Sciatic nerve (tissue), 2 donors: ENCODE results near the gene SCAF1. TPM values are rescaled to one million over a fixed set of nuclear protein-coding genes. Genes with fewer than 3 reads are reported as not detected.

Experiments used
- ATAC-seq: fragments of 200-7000 bp; cut with Tn5 transposase; one replicate; pipeline ENCODE4 v1.9.1; 2020; ENCODE audit warnings: mild to moderate bottlenecking, moderate library complexity
- DNase-seq: peaks from one replicate; pipeline ENCODE4 v3.0.0-alpha.2; 2020; ENCODE audit warnings: low spot score
- intact Hi-C: fragments of 100-400 bp; cut with DNase I; formaldehyde crosslinking; loops from one replicate; pipeline ENCODE4 v1.14.2; 2022
- total RNA-seq: library from RNA; stranded (reverse); fragmentation: NEBNext Ultra II Directional; extraction: Animal tissue kit (Norgen Biotek cat#: 25700); gene quantifications from one replicate; pipeline ENCODE4 v1.2.1, GENCODE V29; 2021
- donor health status: DM: no; HTN: no; CAD: no.
- donor health status: DM: no; HTN: no; CAD: no.

SCAF1 gene
- total RNA-seq, 1 donor from 2014 or later = 65.5 TPM

DNA sequence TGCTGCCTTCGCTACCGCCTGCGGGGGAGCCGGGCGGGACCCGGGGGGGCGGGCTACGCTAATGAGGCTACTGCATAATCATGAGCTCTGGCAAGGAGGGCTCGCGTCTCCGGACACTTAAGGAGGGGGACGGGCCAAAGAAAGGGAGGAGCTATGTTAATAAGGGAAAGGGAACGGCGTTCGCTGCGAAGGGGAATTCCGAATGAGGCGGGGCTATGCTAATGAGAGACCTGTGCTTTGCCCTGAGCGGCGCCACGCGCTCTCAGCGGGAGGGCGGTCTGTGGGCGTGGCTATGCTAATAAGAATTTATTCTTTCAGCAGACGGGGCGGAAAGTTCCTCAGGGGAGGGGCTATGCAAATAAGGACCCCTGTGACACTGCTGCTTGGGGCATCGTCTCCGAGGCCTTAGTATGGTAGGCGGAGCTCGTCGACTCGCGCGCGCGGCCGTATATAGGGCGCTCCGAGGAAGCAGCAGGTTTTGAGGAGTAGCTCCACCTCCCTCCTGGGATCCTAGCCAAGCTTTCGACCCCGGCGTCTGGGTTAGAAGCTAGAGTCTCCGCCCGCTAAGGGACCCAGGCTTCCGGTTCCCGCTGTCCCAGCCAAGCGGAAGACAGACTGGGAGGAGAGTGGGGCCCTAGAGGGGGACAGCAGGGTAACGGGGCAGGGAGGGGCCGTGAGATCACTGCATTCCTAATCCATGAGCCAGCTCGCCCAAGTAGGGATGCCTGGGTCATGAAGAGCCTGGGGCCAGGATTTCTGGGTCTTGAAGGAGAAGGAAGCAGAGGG lies 1.7 kb upstream of the SCAF1 start, which contains the start of gene RRAS:
TSS of gene RRAS (minus strand) at position 31 of the 786 bp plus-strand sequence. CDS start 45 bp downstream, outside the sequence.
- intact Hi-C loops = no loop called here
- peak; percentile 100 for DNase-seq
- ATAC-seq = peak; percentile 81

DNA sequence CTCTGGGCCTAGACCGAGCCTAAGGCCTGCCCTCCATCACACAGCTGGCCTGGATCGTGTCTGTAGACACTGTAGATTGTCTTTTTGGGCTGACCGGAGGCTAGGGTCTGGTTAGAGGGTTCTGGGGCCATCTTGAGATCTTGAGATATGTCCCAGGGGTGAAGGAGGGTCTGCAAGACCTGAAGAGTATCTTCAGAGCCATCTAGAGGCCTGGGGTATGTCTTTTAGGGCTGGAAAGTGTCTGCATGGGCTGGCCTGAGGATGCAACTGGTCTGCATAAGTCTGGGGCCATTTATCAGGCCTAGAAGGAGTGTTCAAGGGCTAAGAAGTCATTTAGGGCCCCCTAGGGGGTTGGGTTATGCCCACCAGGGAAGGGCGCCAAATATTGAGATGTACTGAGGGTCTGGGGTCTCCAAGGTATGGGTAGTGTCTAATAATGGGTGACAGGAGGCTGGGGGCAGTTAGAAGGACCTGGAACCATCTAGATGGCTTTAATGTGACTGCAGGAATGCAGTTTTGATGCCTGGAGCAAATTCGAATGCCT lies 555 bp downstream of the SCAF1 start:
- intact Hi-C loops = no loop called here
- DNase-seq = no peak
- no peak for ATAC-seq

DNA sequence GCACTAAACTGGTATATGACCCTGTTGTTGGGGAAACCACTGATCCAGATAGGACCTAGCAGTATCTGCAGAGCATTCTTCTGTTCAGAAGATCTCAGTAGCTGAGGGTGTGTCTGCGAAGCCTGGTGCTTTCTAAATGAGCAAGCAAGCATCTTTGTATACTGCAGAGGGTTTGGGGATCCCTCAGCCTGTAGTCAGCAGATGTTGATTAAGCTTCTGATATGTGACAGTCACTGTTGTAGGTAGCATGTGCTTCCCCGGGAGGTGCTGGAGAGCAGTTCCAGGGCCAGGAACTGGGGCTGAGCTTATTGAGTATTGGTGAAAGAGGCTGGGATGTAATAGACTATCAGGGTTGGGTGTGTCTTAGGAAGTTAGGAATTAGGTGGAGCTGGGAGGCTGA lies 1.5 kb downstream of the SCAF1 start:
- intact Hi-C loops = no loop called here
- DNase-seq (no peak), ATAC-seq (no peak)

DNA sequence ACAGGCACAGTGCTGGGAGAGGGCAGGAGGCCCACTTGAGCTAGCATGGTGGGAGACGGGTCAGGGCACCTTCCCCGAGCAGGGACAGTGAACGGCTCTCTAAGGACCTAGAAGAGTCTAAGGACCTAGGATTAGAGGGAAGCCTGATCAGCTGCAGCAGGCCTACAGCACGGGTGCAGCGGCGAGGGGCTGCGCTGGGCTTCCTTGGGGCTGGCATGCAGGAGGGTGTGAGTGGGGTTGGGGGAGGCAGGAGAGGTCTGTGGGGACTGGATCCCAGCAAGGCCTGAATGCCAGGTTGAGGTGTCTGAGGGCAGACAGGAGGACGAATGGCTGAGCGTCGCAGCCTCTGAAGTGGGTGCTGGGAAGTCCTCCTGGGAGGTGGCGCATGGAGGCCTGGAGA lies 3.6 kb downstream of the SCAF1 start:
- intact Hi-C loops = no loop called here
- ATAC-seq = no peak
- no peak for DNase-seq

DNA sequence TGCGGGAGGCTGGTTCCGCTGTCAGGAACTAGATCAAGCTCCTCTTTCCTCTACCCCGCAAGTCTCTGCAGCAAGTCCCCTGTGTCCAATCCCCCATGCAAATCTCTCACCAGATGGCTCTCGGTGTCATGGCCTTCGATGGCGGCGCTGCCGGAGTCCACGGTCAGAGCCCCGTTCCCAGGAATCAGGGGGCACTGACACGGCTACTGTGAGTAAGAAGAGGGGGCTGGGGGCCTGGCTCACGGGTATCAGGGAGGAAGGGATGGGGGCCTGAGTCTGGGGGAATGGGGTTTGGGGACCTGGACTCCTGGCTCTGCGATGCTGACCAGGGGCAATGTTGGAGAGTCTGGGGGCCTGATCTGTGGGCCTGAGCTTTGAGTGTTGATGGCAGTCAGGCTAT lies 4.0 kb downstream of the SCAF1 start:
- intact Hi-C loops = no loop called here
- no peak for DNase-seq
- no peak for ATAC-seq

DNA sequence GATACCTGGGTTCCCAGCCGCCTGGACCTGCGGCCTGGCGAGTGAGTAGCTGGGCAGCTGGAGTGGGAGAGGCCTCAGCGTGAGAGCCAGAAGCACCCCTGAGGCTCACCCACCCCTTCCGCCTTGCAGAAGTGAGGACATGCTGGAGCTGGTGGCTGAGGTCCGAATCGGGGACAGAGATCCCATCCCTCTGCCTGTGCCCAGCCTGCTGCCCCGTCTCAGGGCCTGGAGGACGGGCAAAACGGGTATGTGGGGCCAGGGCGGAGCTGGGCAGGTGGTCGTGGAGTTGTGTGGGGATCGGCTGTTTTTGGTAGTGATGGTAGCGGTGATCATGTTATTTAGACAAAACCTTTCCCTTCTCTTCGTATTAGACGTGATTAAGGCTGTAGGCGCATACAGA lies 4.6 kb downstream of the SCAF1 start:
- intact Hi-C loops = no loop called here
- DNase-seq = no peak
- ATAC-seq = no peak

DNA sequence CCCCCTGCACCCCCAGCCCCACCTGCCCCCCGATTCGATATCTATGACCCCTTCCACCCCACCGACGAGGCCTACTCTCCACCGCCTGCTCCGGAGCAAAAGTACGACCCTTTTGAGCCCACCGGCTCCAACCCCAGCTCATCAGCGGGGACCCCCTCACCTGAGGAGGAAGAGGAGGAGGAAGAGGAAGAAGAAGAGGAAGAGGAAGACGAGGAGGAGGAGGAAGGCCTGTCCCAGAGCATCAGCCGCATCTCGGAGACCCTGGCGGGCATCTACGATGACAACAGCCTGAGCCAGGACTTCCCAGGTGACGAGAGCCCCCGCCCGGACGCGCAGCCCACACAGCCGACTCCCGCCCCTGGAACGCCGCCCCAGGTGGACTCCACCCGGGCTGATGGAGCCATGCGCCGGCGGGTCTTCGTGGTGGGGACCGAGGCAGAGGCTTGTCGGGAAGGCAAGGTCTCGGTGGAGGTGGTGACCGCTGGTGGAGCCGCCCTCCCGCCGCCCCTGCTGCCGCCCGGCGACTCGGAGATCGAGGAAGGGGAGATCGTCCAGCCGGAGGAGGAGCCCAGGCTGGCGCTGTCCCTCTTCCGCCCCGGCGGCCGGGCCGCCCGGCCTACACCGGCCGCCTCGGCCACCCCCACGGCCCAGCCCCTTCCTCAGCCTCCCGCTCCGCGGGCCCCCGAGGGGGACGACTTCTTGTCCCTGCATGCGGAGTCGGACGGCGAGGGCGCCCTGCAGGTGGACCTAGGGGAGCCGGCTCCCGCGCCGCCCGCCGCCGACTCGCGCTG lies 9.2 kb downstream of the SCAF1 start:
- ATAC-seq = no peak
- intact Hi-C loops = no loop called here
- DNase-seq = no peak

DNA sequence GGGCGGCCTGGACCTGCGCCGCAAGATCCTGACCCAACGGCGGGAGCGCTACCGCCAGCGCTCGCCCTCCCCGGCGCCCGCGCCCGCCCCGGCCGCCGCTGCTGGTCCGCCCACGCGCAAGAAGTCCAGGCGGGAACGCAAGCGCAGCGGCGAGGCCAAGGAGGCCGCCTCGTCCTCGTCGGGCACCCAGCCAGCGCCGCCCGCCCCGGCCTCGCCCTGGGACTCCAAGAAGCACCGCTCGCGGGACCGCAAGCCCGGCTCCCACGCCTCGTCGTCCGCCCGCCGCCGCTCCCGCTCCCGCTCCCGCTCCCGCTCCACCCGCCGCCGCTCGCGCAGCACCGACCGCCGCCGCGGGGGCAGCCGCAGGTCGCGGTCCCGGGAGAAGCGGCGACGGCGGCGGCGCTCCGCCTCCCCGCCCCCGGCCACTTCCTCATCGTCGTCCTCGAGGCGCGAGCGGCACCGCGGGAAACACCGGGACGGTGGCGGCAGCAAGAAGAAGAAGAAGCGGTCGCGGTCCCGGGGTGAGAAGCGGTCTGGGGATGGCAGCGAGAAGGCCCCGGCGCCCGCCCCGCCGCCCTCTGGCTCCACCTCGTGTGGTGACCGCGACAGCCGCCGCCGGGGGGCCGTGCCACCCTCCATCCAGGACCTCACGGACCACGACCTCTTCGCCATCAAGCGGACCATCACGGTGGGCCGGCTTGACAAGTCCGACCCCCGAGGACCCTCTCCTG lies 10.0 kb downstream of the SCAF1 start:
- intact Hi-C loops = no loop called here
- DNase-seq = no peak
- ATAC-seq = no peak

DNA sequence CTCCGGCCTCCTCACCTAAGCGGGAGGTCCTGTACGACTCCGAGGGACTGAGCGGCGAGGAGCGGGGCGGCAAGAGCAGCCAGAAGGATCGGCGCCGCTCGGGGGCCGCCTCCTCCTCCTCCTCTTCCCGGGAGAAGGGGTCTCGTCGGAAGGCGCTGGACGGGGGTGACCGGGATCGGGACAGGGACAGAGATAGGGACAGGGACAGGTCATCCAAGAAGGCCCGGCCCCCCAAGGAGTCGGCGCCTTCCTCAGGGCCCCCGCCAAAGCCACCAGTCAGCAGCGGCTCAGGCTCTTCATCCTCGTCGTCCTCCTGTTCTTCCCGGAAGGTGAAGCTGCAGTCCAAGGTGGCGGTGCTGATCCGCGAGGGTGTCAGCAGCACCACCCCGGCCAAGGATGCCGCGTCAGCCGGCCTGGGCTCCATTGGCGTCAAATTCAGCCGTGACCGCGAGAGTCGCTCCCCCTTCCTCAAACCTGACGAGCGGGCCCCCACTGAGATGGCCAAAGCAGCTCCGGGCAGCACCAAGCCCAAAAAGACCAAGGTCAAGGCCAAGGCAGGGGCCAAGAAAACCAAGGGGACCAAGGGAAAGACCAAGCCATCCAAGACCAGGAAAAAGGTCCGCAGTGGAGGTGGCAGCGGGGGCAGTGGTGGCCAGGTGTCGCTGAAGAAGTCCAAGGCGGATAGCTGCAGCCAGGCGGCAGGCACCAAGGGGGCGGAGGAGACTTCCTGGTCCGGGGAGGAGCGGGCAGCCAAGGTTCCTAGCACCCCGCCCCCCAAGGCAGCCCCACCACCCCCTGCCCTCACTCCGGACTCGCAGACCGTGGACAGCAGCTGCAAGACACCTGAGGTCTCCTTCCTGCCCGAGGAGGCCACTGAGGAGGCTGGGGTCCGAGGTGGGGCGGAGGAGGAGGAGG lies 10.8 kb downstream of the SCAF1 start:
- no peak for ATAC-seq
- intact Hi-C loops = no loop called here
- DNase-seq = no peak

DNA sequence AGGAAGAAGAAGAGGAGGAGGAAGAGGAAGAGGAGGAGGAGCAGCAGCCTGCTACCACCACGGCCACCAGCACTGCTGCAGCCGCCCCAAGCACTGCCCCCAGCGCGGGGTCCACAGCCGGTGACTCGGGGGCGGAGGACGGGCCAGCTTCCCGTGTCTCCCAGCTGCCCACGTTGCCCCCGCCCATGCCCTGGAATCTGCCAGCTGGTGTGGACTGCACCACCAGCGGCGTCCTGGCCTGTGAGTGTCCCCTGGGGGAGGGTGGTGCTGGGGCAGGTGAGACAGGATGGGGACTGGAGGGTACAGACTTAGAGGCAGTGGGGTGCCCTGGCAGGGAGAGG lies 11.4 kb downstream of the SCAF1 start:
- no peak for ATAC-seq
- DNase-seq = no peak
- intact Hi-C loops = no loop called here

DNA sequence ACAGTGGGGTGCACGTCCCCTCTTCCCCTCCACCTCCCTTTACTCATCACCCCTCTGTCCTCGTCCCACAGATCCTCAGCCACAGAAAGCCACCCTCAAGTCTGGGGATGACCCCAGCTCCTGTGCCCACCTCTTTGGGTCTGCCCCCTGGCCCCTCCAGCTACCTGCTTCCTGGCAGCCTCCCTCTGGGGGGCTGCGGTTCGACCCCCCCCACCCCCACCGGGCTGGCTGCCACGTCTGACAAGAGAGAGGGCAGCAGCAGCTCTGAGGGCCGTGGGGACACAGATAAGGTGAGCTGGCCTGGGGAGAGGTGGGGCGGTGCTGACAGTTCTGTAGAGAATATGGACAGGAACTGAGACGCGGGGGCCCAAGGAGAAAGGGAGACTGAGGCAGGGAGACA lies 12.6 kb downstream of the SCAF1 start:
- ATAC-seq (no peak), DNase-seq (no peak)
- intact Hi-C loops = no loop called here

DNA sequence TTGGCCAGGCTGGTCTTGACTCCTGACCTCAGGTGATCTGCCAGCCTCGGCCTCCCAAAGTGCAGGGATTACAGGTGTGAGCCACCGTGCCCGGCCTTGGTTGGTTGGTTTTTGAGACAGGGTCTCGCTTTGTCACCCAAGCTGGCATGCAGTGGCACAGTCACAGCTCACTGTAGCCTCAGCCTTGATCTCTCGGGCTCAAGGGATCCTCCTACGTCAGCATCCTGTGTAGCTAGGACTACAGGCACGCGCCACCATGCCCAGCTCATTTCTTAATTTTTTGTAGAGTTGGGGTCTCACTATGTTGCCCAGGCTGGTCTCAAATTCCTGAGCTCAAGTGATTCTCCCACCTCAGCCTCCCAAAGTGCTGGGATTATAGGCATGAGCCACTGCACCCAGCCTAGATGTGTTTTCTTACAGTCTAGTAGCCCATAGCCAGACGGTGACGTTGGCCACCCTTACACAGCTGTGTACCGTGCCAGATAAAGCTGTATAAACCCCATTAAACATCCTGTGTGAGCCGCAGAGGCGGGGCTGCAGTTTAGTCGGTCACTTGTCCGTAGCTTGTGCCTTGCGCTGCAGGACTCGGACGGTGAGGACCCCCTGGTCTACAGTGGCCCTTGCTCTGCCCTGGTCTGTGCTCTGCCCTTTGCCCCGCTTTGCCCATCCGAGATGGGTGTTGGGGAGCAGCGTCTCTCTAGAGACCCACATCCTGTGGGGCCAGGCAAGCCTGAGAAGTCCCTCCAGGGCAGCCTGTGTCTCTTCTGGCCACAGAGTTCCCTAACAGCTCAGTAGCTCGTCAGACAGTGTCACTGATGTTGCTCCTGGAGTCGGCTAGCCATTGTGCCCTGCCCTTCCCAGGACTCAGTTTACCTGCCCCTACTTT lies 13.8 kb downstream of the SCAF1 start:
- no peak for ATAC-seq
- DNase-seq = no peak
- intact Hi-C loops = no loop called here

DNA sequence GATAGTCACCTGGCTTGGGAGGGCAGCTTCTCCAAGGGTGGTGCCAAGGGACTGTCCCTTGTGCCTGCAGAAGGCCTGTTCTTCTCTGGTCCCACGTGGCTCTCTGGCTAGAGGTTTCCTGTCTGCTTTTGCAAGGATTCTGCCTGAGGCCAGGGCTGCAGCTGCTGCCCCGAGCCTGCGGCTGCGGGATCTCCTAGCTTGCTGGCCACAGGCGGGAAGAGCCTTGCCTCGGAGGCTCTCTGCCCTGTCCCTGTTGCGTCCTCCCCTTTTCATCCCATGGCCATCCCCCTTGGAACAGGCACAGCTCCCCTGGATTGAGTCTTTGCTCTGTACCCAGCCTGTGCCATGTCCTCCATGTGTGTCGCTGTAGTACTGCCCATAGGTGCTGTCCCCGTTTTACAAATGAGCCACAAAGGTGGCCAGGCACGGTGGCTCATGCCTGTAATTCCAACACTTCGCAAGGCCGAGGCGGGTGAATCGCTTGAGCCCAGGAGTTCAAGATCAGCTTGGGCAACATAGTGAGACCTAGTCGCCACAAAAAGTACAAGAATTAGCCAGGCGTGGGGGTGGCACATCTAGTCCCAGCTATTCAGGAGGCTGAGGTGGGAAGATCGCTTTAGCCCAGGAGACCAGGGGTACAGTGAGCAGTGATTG lies 14.6 kb downstream of the SCAF1 start:
- ATAC-seq (no peak), DNase-seq (no peak)
- intact Hi-C loops = no loop called here

DNA sequence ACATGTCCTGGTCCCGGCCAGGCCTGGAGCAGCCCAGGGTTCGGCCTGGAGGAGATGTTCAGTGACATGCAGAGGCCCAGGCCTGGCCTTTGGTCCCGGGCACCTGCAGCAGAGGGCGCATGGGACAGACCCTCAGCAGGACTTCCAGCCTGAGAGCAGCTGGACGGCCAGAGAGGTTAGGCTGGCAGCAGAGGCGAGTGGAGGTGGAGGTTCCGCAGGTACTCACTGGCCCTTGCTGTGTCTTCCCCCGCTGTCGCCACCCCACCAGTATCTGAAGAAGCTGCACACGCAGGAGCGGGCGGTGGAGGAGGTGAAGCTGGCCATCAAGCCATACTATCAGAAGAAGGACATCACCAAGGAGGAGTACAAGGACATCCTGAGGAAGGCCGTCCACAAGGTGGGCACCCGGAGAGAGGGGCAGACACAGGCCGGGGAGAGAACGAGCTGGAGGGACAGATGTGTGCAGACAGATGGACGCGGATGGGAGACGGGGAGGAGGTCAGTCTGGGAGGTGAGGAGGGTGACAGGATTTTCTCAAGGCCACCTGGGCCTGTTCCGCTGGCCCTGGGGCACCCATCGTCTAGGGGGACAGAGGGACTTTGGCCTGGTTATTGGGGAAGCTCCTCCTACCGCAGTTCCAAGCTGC lies 15.6 kb downstream of the SCAF1 start:
- intact Hi-C loops = no loop called here
- no peak for DNase-seq
- ATAC-seq = no peak

DNA sequence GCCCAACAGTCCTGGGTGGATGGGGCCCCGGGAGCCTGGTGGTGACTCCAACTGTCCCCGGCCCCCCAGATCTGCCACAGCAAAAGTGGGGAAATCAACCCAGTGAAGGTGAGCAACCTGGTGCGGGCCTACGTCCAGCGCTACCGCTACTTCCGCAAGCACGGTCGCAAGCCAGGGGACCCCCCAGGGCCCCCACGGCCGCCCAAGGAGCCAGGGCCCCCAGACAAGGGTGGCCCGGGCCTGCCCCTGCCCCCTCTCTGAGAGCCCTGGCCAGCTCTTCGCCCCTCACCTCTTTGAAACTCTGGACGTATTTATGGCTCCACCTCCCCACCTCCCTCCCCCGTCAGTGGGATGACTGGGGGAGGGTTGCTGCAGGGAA lies 16.1 kb downstream of the SCAF1 start:
- intact Hi-C loops = no loop called here
- ATAC-seq (no peak), DNase-seq (no peak)

DNA sequence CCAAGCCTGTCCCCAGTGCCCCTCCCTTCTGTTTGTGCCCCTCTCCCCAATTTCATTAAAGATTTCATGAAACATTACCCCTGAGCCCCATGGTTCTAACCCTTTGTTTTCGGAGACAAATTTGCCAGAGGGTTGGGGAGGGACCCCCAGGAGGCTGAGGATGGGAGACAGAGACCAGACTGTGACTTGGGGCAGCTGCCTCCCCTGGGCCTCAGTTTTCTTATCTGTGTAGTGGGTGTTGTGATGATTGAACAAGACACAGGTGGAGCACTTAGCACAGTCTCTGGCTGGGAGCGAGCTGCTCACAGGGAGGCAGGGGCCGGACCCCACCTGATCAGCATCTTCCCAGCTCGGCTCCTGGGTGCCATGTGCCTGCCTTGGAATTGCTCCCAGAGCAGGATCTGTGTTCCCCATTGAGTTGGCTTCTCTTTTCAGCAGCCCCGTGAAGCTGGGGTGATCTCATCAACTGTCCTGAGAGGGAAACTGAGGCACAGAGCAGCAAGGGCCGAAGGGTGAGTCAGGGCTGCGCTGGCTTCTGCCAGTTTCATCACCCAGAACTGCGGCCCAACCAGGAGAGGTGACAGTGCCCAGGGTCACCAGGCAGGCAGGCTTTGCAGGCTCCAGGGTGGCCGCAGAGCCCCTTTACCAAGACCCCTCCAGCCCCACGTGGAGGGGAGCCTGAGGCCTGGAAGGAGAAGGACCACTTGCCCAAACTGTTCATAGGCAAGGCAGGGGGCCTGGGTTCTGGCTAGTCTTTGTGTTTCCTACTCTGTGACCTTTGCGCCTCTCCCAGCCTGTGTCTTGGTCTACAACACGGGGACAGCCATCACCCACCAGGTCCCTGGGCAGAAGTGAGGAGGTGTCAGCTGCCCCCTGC lies 16.8 kb downstream of the SCAF1 start:
- DNase-seq (no peak), ATAC-seq (no peak)
- intact Hi-C loops = no loop called here
